Measurements from ENCODE around the gene TIGD3. TPM values are rescaled to one million over a fixed set of nuclear protein-coding genes. Genes with fewer than 3 reads are reported as not detected.

TIGD3 gene
- total and polyA plus RNA-seq, 2 donors (not counting 3 experiments of a cell fraction or from before 2014, with no cell fraction given) = 0.18 to 0.27 TPM

DNA sequence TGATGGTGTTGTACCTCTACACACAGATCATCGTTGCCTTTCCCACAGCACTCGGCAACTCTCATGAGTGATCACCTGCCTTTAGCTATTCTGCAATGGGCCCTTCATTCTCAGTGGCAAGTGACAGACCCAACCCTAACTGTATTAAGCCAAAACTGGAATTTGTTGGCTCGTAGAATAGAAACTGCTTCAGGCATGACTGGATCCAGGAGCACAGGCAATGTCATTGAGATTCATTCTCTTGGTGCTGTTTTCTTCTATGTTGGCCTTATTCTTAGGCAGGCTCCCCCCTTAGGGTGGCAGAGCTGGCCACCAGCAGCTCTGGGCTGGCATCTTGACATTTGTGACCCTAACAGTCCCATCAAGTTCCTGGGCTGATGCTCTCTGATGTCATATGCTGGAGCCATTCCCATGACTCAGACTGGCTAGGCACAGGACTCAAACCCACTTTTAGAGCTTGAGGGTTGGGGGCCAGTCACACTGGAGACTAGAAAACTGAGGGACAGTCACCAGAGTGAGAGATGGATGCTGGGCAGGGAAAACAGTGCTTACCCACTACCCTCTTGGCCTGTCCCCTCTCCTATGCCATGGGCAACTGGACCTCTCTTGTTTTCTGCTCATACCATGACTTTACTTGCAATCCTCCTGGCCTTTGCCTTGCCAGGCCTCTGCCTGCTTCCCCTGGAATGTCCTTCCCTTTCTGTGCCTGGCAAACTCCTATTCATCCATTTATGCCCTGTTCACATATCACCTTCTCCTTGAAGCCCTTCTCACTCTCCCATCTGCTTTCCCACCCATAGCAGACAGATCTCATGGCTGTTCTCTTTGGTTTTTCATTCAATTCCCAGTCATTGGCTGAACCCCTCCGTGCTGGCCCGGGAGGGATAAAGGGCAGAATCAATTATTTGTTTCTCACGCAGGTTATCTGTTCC is 47.0 kb upstream of the TIGD3 start:
- peaks cover 18% of the 10 kb centered on the region for H3K4me1 ChIP-seq (ENCODE audit: control insufficient read depth, extremely low read depth, insufficient read depth, low read length)
- no peak overlapping the region for H3K27ac ChIP-seq (ENCODE audit: insufficient read depth, low read depth, low read length)
- H3K36me3 ChIP-seq (ENCODE audit: control insufficient read depth in 2 of 2, extremely low read depth in 1 of 2, insufficient read depth in 2 of 2, low read length in 2 of 2) = no peaks in the 10 kb centered on the region
- intact Hi-C loops (cut with micrococcal nuclease) = loop anchor here (2.0 kb wide), 1 partner anchor 15 kb away; no protein-coding TSS in a partner anchor
- TF ChIP-seq FOS (IDR thresholded peaks at IDR 0.05; ENCODE audit: borderline replicate concordance, insufficient read depth, low read length) = no peak
- TF ChIP-seq JUN (IDR thresholded peaks at IDR 0.05; ENCODE audit: borderline replicate concordance, insufficient read depth, insufficient read length, low read depth) = no peak
- TF ChIP-seq POLR2A (IDR thresholded peaks at IDR 0.05; ENCODE audit: low read depth, low read length) = peak; percentile 16
- TF ChIP-seq, protein P1, sequence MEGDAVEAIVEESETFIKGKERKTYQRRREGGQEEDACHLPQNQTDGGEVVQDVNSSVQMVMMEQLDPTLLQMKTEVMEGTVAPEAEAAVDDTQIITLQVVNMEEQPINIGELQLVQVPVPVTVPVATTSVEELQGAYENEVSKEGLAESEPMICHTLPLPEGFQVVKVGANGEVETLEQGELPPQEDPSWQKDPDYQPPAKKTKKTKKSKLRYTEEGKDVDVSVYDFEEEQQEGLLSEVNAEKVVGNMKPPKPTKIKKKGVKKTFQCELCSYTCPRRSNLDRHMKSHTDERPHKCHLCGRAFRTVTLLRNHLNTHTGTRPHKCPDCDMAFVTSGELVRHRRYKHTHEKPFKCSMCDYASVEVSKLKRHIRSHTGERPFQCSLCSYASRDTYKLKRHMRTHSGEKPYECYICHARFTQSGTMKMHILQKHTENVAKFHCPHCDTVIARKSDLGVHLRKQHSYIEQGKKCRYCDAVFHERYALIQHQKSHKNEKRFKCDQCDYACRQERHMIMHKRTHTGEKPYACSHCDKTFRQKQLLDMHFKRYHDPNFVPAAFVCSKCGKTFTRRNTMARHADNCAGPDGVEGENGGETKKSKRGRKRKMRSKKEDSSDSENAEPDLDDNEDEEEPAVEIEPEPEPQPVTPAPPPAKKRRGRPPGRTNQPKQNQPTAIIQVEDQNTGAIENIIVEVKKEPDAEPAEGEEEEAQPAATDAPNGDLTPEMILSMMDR (IDR thresholded peaks at IDR 0.05; ENCODE audit: extremely low read depth in 1 of 2, insufficient read depth in 1 of 2, low read depth in 1 of 2, low read length in 2 of 2) = no peak
- TF ChIP-seq EZH2 (IDR thresholded peaks at IDR 0.05; ENCODE audit: borderline replicate concordance, low read depth, low read length, severe bottlenecking) = no peak
- TF ChIP-seq MYC (IDR thresholded peaks at IDR 0.05; ENCODE audit: low read depth, low read length) = no peak
- TF ChIP-seq, protein P2, sequence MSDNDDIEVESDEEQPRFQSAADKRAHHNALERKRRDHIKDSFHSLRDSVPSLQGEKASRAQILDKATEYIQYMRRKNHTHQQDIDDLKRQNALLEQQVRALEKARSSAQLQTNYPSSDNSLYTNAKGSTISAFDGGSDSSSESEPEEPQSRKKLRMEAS (IDR thresholded peaks at IDR 0.05; ENCODE audit: insufficient read depth, insufficient read length) = no peak
- no peak overlapping the region for H3K9ac ChIP-seq (replicated peaks; ENCODE audit: extremely low read depth, insufficient read depth, low read length)
- no peak overlapping the region for H3K4me2 ChIP-seq (ENCODE audit: insufficient read depth, low read length)
- peak; percentile 12 for FAIRE-seq
- H3K9me1 ChIP-seq (replicated peaks; ENCODE audit: control insufficient read depth, extremely low read depth, insufficient read depth, low read length) = no peaks in the 10 kb centered on the region
- dilution Hi-C loops (cut with MboI; ENCODE audit: extremely low pct_ligation_motif_present, low sequenced_read_pairs) = no loop called here
- H2AFZ ChIP-seq (ENCODE audit: low read depth, low read length) = no peak overlapping the region
- H3K9me3 ChIP-seq (replicated peaks; ENCODE audit: control insufficient read depth, insufficient read depth, low read length) = no peaks in the 10 kb centered on the region
- no peak for DNase-seq (ENCODE audit: low read depth, low spot score)
- H4K20me1 ChIP-seq (replicated peaks; ENCODE audit: control insufficient read depth, extremely low read depth, insufficient read depth, low read length) = no peaks in the 10 kb centered on the region
- CTCF ChIA-PET = interaction anchor here (1.6 to 2.5 kb wide), 2 partner anchors 22 to 32 kb away, joined by 6 to 17 read pairs; no protein-coding TSS in a partner anchor
- H3K4me3 ChIP-seq (replicated peaks in 1 of 3; ENCODE audit: insufficient read depth in 1 of 3, low read depth in 1 of 3, low read length in 3 of 3) = no peak overlapping the region
- H3K27me3 ChIP-seq (ENCODE audit: control insufficient read depth in 2 of 2, insufficient read depth in 2 of 2, low read length in 2 of 2) = no peaks in the 10 kb centered on the region
- no peaks in the 10 kb centered on the region for H3K79me2 ChIP-seq (ENCODE audit: control insufficient read depth, insufficient read depth, low read length)
- POLR2A ChIA-PET = no interaction called here
- BruUV-seq (replicated peaks) = no TSS peak

All from endothelial cell of umbilical vein (primary cell).